ENCODE measurements around the gene IRX1.

Gene IRX1
- total RNA-seq, result 0 to 0.13 (median 0) reads per million in 18 experiments

DNA sequence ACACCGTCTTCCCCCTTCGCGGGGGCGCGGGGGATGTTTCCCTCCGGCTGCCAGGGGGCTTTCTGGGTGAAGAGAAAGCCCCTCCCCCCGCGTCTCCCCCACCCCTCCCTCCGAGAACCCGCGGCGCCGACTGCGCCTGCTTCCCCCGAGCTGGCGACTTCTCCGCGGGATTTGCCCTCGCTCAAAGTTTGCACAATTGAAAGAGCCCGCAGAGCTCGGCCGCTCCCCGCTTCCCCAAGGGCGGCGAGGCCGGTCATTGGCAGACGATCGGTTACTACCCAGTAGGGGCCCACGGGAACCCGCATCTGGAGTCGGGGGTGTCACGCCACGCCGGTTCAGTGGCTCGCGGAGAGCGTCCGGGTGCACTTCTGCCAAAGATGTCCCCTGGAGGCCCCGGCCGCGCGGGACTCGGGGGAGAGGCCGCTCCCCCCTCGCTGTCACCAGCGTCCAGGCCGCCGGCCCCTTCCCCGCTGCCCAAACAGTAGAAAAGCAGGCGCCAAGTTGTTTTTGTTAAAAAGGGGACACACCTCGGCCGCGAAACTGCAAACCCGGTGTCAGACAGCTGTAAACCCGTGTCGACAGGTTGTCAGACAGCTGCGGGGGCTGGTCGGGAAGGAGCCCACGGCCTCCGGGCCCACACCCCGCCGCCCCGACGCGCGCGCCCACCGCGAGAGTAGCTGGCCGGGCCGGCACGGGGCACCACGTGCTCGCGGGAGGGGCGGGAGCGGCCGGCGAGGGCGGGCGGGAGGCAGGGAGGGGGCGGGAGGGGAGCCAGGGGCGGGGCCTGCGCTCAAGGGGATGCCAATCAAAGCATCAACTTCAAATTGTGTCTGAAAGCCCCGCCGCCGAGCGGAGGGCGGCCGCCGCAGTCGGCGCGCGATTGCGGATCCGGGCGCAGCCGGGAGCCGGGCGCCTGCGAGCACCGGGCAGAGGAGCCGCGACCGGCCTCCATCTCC, at the start of gene IRX1:
Gene IRX1 (plus strand): TSS at position 827 of the 956 bp plus-strand sequence. CDS start 274 bp downstream, outside the sequence.
- no peak for DNase-seq

- no peak for DNase-seq
Measured at GRCh38 chr5:3546028-3546427, 49.6 kb upstream of the IRX1 start.

DNA sequence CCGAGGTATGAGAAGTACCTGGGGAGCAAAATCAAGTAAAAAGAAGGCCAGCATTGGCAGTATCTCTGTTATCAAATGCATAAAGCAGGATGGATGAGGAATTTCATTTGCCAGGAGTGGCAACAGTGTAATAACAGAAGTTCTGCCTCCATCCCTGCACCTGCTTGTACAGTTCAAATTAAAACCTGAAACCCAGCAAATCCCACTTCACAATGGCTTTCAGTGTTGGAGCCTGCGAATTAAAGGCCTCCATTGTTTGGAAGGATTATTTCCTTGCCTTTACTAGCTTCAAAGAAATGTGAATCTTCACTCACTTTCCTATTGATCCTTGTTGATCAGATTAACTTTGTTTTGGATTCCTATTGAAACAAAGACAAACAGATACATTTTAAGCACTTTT, 31.5 kb upstream of the IRX1 start:
- no peak for DNase-seq

GRCh38 chr5:3564827-3565518, 30.7 kb upstream of the IRX1 start:
- DNase-seq, result no peak

DNA sequence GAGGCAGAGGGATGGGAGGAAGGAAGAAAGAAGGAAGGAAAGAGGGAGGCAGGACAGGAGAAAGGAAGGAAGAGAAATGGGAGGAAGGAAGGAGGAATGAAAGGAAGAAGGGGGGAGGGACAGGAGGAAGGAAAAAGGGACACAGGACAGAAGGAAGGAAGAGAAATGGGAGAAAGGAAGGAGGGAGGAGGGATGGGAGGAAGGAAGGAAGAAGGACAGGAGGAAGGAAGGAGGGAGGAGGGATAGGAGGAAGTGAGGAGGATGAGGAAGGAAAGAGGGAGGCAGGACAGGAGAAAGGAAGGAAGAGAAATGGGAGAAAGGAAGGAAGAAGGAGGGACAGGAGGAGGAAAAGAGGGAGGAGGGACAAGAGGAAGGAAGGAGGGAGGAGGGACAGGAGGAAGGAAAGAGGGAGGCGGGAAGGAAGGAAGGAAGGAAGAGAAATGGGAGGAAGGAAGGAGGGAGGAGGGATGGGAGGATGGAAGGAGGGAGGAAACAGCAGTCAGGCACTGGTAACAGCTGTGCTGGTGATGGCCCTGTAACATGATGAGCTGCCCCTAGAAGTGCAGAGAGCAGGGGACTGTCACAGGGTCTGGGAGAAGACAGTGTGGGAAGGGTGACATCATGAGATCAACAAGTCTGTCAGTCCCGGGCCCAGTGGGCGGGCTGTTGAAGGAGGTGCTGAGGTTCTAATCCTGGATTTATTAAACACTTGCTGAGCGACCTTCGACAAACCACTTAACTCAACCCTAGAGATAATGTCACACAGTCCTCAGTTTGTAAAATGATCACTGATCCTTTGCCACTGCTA, 10.7 kb upstream of the IRX1 start:
- no peak for DNase-seq

GRCh38 chr5:3590161-3590966, 5.3 kb upstream of the IRX1 start:
- DNase-seq, result no peak

GRCh38 chr5:3590967-3591900, 4.4 kb upstream of the IRX1 start:
- no peak for DNase-seq

- no peak for DNase-seq
Measured at GRCh38 chr5:3592298-3592697, 3.3 kb upstream of the IRX1 start.

DNA sequence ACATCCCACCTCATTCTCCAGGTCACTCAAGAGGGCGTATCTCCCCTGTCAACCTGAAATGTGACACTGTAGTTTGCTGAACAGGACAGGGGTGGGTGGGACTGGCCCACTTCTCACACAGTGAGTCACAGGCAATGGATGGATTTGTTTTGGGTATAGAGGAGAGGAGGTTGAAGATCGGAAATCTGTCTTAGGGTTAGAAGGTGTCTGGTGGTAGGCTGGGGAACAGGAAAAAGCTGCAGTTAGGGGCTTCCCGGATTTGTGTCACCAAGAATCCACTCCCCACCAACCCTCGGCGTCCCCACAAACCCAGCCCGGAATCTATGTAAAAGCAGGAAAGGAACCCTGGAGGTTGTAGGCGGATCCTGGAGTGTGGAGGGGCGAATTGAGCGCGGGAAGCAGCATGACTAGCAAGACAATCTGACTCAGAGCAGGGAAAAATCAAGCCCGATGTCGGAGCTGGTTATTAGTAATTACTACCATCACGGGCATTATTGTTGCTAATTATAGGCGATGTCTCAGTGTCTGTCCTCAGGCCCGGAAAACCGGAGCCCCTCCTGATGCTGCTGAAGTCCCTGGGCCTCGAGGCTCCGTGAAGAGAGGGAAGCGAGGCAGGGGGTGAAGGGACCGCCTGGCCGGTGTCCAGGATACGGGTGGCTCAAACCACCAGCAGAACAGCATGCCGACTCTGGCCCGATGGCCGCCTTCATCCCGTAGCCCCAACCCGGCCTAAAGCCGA, 1.7 kb upstream of the IRX1 start:
- DNase-seq, result no peak

- no peak for DNase-seq
Measured at GRCh38 chr5:3594510-3595005, 1.1 kb upstream of the IRX1 start.

DNA sequence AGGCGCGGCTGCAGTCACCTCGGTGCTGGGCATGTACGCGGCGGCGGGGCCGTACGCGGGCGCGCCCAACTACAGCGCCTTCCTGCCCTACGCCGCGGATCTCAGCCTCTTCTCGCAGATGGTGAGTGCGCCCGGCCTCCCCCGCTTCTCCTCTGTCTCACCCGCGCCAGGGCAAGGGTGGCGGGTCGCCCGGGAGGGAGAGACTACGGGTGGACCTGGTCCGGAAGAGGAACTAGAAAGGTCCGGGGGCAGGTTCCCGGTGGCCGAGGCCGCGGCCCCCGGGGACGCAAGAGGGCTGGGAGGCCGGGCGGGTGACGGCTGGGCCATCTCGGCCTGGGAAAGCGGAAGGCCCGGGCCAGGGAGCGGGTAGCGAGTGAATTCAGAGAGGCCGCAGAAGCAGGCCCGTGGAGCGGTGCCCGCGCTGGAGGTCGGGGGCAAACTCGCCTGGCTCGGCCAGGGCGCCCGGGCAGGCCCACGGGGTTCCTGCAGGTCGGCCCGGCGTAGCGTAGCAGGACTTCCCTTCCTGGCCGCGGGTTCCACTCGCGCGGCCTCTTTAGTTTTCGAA, 711 bp downstream of the IRX1 start:
- DNase-seq, result no peak

- no peak for DNase-seq
Measured at GRCh38 chr5:3596857-3597166, 1.2 kb downstream of the IRX1 start.

GRCh38 chr5:3597167-3598007, 1.8 kb downstream of the IRX1 start:
- no peak for DNase-seq

DNA sequence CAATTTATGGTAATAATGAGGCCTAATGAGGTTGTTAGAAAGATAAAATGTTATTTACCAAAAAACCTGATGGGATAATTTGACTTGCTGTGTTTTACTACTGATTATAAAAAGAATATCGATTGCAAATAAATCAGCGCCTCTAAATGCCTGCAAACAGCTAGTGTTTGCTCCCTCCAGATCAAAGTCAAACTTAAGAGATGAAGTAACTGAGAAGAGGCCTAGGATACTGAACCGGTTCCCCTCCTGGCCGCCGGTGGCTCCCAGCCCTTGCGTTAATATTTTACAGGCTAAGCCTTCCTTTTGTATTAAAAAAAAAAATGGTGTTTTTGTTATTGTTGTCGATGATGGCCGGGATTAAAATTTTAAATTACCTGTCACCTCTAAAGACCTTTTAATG, 2.6 kb downstream of the IRX1 start:
- no peak for DNase-seq

GRCh38 chr5:3598769-3599211, 3.2 kb downstream of the IRX1 start:
- DNase-seq, result no peak

- DNase-seq, result no peak
Measured at GRCh38 chr5:3599226-3600105, 3.8 kb downstream of the IRX1 start.
